Kidney epithelial cell (primary cell): ENCODE results near the gene ARHGEF10L. TPM values are rescaled to one million over a fixed set of nuclear protein-coding genes. Genes with fewer than 3 reads are reported as not detected.

Source experiments
- DNase-seq: peaks from one replicate; pipeline ENCODE4 v3.0.0-alpha.2; 2010; ENCODE audit warnings: low read depth
- H3K27me3 ChIP-seq: 2 replicates; pipeline ENCODE4 v1.6.0; 2011; ENCODE audit warnings: low read length; ENCODE audit not compliant: control insufficient read depth, insufficient read depth
- H3K36me3 ChIP-seq: 2 replicates; pipeline ENCODE4 v1.5.1; 2011; ENCODE audit warnings: low read length; ENCODE audit not compliant: control insufficient read depth, insufficient read depth
- H3K4me3 ChIP-seq: 2 replicates; pipeline ENCODE4 v1.5.1; 2011; ENCODE audit warnings: low read depth, mild to moderate bottlenecking, control low read depth, low read length
- CTCF ChIP-seq: IDR thresholded peaks from 2 replicates; pipeline ENCODE4 v1.5.1; 2011; ENCODE audit warnings: mild to moderate bottlenecking, moderate library complexity, low read length, control low read depth, inconsistent platforms; ENCODE audit not compliant: insufficient read depth, poor library complexity, severe bottlenecking
- total RNA-seq: library from RNA; depleted of rRNA; stranded (reverse); fragments of >200 nt; gene quantifications from 2 replicates; pipeline ENCODE4 v1.2.3, GENCODE V29; 2015

ARHGEF10L gene
- total RNA-seq, 1 donor from 2014 or later = 23.5 TPM

- Histone ChIP-seq H3K27me3 (peaks cover 2% of the 10 kb centered on the region), H3K4me3 (no peak overlapping the region), H3K36me3 (no peaks in the 10 kb centered on the region)
- no peak for TF ChIP-seq CTCF
- DNase-seq = no peak
Observed at GRCh38 chr1:17729248-17729647, 189.8 kb downstream of the ARHGEF10L start.

GRCh38 chr1:17729909-17730308 lies 190.4 kb downstream of the ARHGEF10L start:
- no peak for DNase-seq
- Histone ChIP-seq H3K36me3 (no peaks in the 10 kb centered on the region), H3K27me3 (peaks cover 2% of the 10 kb centered on the region), H3K4me3 (no peak overlapping the region)
- no peak for TF ChIP-seq CTCF

GRCh38 chr1:17731460-17731859 lies 192.0 kb downstream of the ARHGEF10L start:
- no peak for TF ChIP-seq CTCF
- peaks cover 6% of the 10 kb centered on the region for H3K27me3 ChIP-seq
- no peak overlapping the region for H3K4me3 ChIP-seq
- no peak for DNase-seq
- no peaks in the 10 kb centered on the region for H3K36me3 ChIP-seq

- Histone ChIP-seq H3K36me3 (no peaks in the 10 kb centered on the region), H3K4me3 (no peak overlapping the region), H3K27me3 (peaks cover 9% of the 10 kb centered on the region)
- TF ChIP-seq CTCF = no peak
- no peak for DNase-seq
Observed at GRCh38 chr1:17732475-17732874, 193.0 kb downstream of the ARHGEF10L start.

GRCh38 chr1:17733661-17734060 lies 194.2 kb downstream of the ARHGEF10L start:
- DNase-seq = no peak
- TF ChIP-seq CTCF = no peak
- Histone ChIP-seq H3K4me3 (no peak overlapping the region), H3K36me3 (no peaks in the 10 kb centered on the region), H3K27me3 (peaks cover 9% of the 10 kb centered on the region)

GRCh38 chr1:17734609-17735008 lies 195.1 kb downstream of the ARHGEF10L start:
- no peak for DNase-seq
- no peaks in the 10 kb centered on the region for H3K36me3 ChIP-seq
- no peak for TF ChIP-seq CTCF
- H3K4me3 ChIP-seq = no peak overlapping the region
- peaks cover 10% of the 10 kb centered on the region for H3K27me3 ChIP-seq
